ENCODE data around the gene USP15. TPM values are rescaled to one million over a fixed set of nuclear protein-coding genes. Genes with fewer than 3 reads are reported as not detected.

The USP15 gene
- total RNA-seq, 1 experiment from 2014 or later, result 42.9 TPM

- TF ChIP-seq CTCF (IDR thresholded peaks at IDR 0.05; ENCODE audit: insufficient read depth in 1 of 2, low read depth in 1 of 2, low read length in 1 of 2, severe bottlenecking in 1 of 2, unreplicated experiment in 1 of 2), result no peak
- intact Hi-C loops (cut with micrococcal nuclease; ENCODE audit: unreplicated experiment), result no loop called here
Observed at GRCh38 chr12:62272936-62273552, 12.8 kb downstream of the USP15 start.

GRCh38 chr12:62273724-62274380 is 13.6 kb downstream of the USP15 start:
- ChIA-PET CTCF (interaction anchor here (0.7 kb wide), 1 partner anchor 14 kb away, joined by 3 read pairs; the partner anchor contains the start of gene USP15), POLR2A (no interaction called here)
- TF ChIP-seq CTCF (IDR thresholded peaks at IDR 0.05; ENCODE audit: insufficient read depth in 1 of 2, low read depth in 1 of 2, low read length in 1 of 2, severe bottlenecking in 1 of 2, unreplicated experiment in 1 of 2), result no peak
- DNase-seq, result no peak
- Mint-ChIP-seq H3K27ac (ENCODE audit: unreplicated experiment) (no peak overlapping the region), H3K27me3 (ENCODE audit: insufficient read depth, unreplicated experiment) (no peaks in the 10 kb centered on the region), H3K36me3 (ENCODE audit: insufficient read depth, unreplicated experiment) (no peaks in the 10 kb centered on the region), H3K4me1 (ENCODE audit: low read depth, unreplicated experiment) (no peaks in the 10 kb centered on the region), H3K9me3 (ENCODE audit: unreplicated experiment) (no peaks in the 10 kb centered on the region), H3K4me3 (ENCODE audit: unreplicated experiment) (no peak overlapping the region)
- H3K27me3 ChIP-seq (replicated peaks; ENCODE audit: control insufficient read depth, insufficient read depth, low read length), result no peaks in the 10 kb centered on the region
- no TSS peak for BruUV-seq (replicated peaks)
- no peaks in the 10 kb centered on the region for H3K9me3 ChIP-seq
- H3K36me3 ChIP-seq (ENCODE audit: control insufficient read depth, insufficient read depth, low read length), result 0 out of 2 replicates have a peak, but pooled peaks cover 1% of the 10 kb centered on the region
- H3K4me1 ChIP-seq, result no peaks in the 10 kb centered on the region
- intact Hi-C loops (cut with micrococcal nuclease; ENCODE audit: unreplicated experiment), result no loop called here
- H3K4me3 ChIP-seq (ENCODE audit: low read depth, low read length), result no peak overlapping the region

More at GRCh38 chr12:62272936-62273552, 12.8 kb downstream of the USP15 start:
- H3K4me1 ChIP-seq, result no peaks in the 10 kb centered on the region
- no peaks in the 10 kb centered on the region for H3K27me3 Mint-ChIP-seq (ENCODE audit: insufficient read depth, unreplicated experiment)
- CTCF ChIA-PET, result no interaction called here
- no peaks in the 10 kb centered on the region for H3K4me1 Mint-ChIP-seq (ENCODE audit: low read depth, unreplicated experiment)
- H3K4me3 Mint-ChIP-seq (ENCODE audit: unreplicated experiment), result no peak overlapping the region
- no TSS peak for BruUV-seq (replicated peaks)
- no peak overlapping the region for H3K27ac Mint-ChIP-seq (ENCODE audit: unreplicated experiment)
- H3K4me3 ChIP-seq (ENCODE audit: low read depth, low read length), result no peak overlapping the region
- no peaks in the 10 kb centered on the region for H3K36me3 Mint-ChIP-seq (ENCODE audit: insufficient read depth, unreplicated experiment)
- no peaks in the 10 kb centered on the region for H3K36me3 ChIP-seq (ENCODE audit: control insufficient read depth, insufficient read depth, low read length)
- H3K9me3 Mint-ChIP-seq (ENCODE audit: unreplicated experiment), result no peaks in the 10 kb centered on the region
- POLR2A ChIA-PET, result no interaction called here
- DNase-seq, result no peak
- no peaks in the 10 kb centered on the region for H3K27me3 ChIP-seq (replicated peaks; ENCODE audit: control insufficient read depth, insufficient read depth, low read length)
- H3K9me3 ChIP-seq, result no peaks in the 10 kb centered on the region

- no peaks in the 10 kb centered on the region for H3K4me1 Mint-ChIP-seq (ENCODE audit: low read depth, unreplicated experiment)
- POLR2A ChIA-PET, result no interaction called here
Observed at GRCh38 chr12:62278022-62278421, 17.8 kb downstream of the USP15 start.

More at GRCh38 chr12:62278022-62278421, 17.8 kb downstream of the USP15 start:
- Histone ChIP-seq H3K27me3 (replicated peaks; ENCODE audit: control insufficient read depth, insufficient read depth, low read length) (no peaks in the 10 kb centered on the region), H3K9me3 (no peaks in the 10 kb centered on the region), H3K4me1 (no peaks in the 10 kb centered on the region), H3K36me3 (ENCODE audit: control insufficient read depth, insufficient read depth, low read length) (0 out of 2 replicates have a peak, but pooled peaks cover 1% of the 10 kb centered on the region), H3K4me3 (ENCODE audit: low read depth, low read length) (no peak overlapping the region)
- Mint-ChIP-seq H3K27me3 (ENCODE audit: insufficient read depth, unreplicated experiment) (no peaks in the 10 kb centered on the region), H3K4me3 (ENCODE audit: unreplicated experiment) (no peak overlapping the region), H3K27ac (ENCODE audit: unreplicated experiment) (no peak overlapping the region), H3K36me3 (ENCODE audit: insufficient read depth, unreplicated experiment) (no peaks in the 10 kb centered on the region), H3K9me3 (ENCODE audit: unreplicated experiment) (no peaks in the 10 kb centered on the region)
- CTCF ChIA-PET, result no interaction called here
- no peak for DNase-seq
- TF ChIP-seq CTCF (IDR thresholded peaks at IDR 0.05; ENCODE audit: insufficient read depth in 1 of 2, low read depth in 1 of 2, low read length in 1 of 2, severe bottlenecking in 1 of 2, unreplicated experiment in 1 of 2), result no peak
- BruUV-seq (replicated peaks), result no TSS peak
- intact Hi-C loops (cut with micrococcal nuclease; ENCODE audit: unreplicated experiment), result no loop called here

Measured in Caco-2 (cell line).